ENCODE data around the gene BABAM2. TPM values are rescaled to one million over a fixed set of nuclear protein-coding genes. Genes with fewer than 3 reads are reported as not detected.

The BABAM2 gene
- total and polyA plus RNA-seq, 2 experiments from 2014 or later = 17.8 to 21.5 TPM

DNA sequence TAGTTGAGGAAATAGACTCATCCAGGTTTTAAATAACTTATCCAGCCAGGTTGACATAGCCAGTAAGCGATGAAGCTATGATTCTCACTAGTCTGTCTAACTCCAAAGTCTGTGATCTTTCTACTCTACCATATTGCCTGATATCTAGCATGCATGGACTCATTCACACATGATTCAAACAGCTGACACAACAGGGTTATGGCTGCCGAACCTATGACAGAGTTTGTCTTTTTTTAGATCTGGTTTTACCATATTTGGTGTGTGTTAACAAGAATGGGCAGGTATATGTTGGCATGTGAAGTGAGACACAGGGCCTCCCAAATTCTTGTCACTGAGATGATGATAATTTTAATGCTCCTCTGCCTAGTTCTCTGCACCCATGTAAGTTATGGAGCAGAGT, 210.6 kb downstream of the BABAM2 start:
- no peak overlapping the region for H3K4me2 ChIP-seq
- H3K27me3 ChIP-seq (ENCODE audit: insufficient read depth) = no peaks in the 10 kb centered on the region
- Mint-ChIP-seq H3K27ac (no peak overlapping the region), H3K27me3 (ENCODE audit: insufficient read depth, low read depth, poor library complexity) (no peaks in the 10 kb centered on the region), H3K36me3 (ENCODE audit: low read depth) (no peaks in the 10 kb centered on the region), H3K4me1 (peaks cover 8% of the 10 kb centered on the region; the same call in 2 of the 3 replicates), H3K4me3 (no peak overlapping the region), H3K9me3 (no peaks in the 10 kb centered on the region)
- H3K4me1 ChIP-seq (ENCODE audit: insufficient read depth) = no peaks in the 10 kb centered on the region
- no peaks in the 10 kb centered on the region for H3K36me3 ChIP-seq (ENCODE audit: insufficient read depth)
- TF ChIP-seq STAT1 (IDR thresholded peaks at IDR 0.05; ENCODE audit: unreplicated experiment) (no peak), NANOG (IDR thresholded peaks at IDR 0.05; ENCODE audit: borderline replicate concordance) (no peak), ZNF331 (CRISPR knock-in tag; IDR thresholded peaks at IDR 0.05; ENCODE audit: low read depth) (no peak), JUNB (IDR thresholded peaks at IDR 0.05; ENCODE audit: unreplicated experiment) (no peak), ZNF114 (CRISPR knock-in tag; IDR thresholded peaks at IDR 0.05) (no peak), CREB1 (CRISPR knock-in tag; IDR thresholded peaks at IDR 0.05; ENCODE audit: low read depth) (no peak)
- TF ChIP-seq, protein P1, sequence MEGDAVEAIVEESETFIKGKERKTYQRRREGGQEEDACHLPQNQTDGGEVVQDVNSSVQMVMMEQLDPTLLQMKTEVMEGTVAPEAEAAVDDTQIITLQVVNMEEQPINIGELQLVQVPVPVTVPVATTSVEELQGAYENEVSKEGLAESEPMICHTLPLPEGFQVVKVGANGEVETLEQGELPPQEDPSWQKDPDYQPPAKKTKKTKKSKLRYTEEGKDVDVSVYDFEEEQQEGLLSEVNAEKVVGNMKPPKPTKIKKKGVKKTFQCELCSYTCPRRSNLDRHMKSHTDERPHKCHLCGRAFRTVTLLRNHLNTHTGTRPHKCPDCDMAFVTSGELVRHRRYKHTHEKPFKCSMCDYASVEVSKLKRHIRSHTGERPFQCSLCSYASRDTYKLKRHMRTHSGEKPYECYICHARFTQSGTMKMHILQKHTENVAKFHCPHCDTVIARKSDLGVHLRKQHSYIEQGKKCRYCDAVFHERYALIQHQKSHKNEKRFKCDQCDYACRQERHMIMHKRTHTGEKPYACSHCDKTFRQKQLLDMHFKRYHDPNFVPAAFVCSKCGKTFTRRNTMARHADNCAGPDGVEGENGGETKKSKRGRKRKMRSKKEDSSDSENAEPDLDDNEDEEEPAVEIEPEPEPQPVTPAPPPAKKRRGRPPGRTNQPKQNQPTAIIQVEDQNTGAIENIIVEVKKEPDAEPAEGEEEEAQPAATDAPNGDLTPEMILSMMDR (conservative IDR thresholded peaks at IDR 0.05; ENCODE audit: low read depth in 2 of 2) = no peak
- TF ChIP-seq, protein P2, sequence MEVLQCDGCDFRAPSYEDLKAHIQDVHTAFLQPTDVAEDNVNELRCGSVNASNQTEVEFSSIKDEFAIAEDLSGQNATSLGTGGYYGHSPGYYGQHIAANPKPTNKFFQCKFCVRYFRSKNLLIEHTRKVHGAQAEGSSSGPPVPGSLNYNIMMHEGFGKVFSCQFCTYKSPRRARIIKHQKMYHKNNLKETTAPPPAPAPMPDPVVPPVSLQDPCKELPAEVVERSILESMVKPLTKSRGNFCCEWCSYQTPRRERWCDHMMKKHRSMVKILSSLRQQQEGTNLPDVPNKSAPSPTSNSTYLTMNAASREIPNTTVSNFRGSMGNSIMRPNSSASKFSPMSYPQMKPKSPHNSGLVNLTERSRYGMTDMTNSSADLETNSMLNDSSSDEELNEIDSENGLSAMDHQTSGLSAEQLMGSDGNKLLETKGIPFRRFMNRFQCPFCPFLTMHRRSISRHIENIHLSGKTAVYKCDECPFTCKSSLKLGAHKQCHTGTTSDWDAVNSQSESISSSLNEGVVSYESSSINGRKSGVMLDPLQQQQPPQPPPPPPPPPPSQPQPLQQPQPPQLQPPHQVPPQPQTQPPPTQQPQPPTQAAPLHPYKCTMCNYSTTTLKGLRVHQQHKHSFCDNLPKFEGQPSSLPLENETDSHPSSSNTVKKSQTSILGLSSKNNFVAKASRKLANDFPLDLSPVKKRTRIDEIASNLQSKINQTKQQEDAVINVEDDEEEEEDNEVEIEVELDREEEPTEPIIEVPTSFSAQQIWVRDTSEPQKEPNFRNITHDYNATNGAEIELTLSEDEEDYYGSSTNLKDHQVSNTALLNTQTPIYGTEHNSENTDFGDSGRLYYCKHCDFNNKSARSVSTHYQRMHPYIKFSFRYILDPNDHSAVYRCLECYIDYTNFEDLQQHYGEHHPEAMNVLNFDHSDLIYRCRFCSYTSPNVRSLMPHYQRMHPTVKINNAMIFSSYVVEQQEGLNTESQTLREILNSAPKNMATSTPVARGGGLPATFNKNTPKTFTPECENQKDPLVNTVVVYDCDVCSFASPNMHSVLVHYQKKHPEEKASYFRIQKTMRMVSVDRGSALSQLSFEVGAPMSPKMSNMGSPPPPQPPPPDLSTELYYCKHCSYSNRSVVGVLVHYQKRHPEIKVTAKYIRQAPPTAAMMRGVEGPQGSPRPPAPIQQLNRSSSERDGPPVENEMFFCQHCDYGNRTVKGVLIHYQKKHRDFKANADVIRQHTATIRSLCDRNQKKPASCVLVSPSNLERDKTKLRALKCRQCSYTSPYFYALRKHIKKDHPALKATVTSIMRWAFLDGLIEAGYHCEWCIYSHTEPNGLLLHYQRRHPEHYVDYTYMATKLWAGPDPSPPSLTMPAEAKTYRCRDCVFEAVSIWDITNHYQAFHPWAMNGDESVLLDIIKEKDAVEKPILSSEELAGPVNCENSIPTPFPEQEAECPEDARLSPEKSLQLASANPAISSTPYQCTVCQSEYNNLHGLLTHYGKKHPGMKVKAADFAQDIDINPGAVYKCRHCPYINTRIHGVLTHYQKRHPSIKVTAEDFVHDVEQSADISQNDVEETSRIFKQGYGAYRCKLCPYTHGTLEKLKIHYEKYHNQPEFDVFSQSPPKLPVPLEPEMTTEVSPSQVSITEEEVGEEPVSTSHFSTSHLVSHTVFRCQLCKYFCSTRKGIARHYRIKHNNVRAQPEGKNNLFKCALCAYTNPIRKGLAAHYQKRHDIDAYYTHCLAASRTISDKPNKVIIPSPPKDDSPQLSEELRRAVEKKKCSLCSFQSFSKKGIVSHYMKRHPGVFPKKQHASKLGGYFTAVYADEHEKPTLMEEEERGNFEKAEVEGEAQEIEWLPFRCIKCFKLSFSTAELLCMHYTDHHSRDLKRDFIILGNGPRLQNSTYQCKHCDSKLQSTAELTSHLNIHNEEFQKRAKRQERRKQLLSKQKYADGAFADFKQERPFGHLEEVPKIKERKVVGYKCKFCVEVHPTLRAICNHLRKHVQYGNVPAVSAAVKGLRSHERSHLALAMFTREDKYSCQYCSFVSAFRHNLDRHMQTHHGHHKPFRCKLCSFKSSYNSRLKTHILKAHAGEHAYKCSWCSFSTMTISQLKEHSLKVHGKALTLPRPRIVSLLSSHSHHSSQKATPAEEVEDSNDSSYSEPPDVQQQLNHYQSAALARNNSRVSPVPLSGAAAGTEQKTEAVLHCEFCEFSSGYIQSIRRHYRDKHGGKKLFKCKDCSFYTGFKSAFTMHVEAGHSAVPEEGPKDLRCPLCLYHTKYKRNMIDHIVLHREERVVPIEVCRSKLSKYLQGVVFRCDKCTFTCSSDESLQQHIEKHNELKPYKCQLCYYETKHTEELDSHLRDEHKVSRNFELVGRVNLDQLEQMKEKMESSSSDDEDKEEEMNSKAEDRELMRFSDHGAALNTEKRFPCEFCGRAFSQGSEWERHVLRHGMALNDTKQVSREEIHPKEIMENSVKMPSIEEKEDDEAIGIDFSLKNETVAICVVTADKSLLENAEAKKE (CRISPR knock-in tag; IDR thresholded peaks at IDR 0.05) = no peak
- TF ChIP-seq, protein P3, sequence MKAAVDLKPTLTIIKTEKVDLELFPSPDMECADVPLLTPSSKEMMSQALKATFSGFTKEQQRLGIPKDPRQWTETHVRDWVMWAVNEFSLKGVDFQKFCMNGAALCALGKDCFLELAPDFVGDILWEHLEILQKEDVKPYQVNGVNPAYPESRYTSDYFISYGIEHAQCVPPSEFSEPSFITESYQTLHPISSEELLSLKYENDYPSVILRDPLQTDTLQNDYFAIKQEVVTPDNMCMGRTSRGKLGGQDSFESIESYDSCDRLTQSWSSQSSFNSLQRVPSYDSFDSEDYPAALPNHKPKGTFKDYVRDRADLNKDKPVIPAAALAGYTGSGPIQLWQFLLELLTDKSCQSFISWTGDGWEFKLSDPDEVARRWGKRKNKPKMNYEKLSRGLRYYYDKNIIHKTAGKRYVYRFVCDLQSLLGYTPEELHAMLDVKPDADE (IDR thresholded peaks at IDR 0.05) = no peak
- TF ChIP-seq, protein P4, sequence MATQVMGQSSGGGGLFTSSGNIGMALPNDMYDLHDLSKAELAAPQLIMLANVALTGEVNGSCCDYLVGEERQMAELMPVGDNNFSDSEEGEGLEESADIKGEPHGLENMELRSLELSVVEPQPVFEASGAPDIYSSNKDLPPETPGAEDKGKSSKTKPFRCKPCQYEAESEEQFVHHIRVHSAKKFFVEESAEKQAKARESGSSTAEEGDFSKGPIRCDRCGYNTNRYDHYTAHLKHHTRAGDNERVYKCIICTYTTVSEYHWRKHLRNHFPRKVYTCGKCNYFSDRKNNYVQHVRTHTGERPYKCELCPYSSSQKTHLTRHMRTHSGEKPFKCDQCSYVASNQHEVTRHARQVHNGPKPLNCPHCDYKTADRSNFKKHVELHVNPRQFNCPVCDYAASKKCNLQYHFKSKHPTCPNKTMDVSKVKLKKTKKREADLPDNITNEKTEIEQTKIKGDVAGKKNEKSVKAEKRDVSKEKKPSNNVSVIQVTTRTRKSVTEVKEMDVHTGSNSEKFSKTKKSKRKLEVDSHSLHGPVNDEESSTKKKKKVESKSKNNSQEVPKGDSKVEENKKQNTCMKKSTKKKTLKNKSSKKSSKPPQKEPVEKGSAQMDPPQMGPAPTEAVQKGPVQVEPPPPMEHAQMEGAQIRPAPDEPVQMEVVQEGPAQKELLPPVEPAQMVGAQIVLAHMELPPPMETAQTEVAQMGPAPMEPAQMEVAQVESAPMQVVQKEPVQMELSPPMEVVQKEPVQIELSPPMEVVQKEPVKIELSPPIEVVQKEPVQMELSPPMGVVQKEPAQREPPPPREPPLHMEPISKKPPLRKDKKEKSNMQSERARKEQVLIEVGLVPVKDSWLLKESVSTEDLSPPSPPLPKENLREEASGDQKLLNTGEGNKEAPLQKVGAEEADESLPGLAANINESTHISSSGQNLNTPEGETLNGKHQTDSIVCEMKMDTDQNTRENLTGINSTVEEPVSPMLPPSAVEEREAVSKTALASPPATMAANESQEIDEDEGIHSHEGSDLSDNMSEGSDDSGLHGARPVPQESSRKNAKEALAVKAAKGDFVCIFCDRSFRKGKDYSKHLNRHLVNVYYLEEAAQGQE (IDR thresholded peaks at IDR 0.05; ENCODE audit: unreplicated experiment) = no peak
- no peaks in the 10 kb centered on the region for H4K20me1 ChIP-seq (replicated peaks; ENCODE audit: insufficient read depth)
- H3K79me2 ChIP-seq (replicated peaks; ENCODE audit: insufficient read depth) = no peaks in the 10 kb centered on the region
- H3K27ac ChIP-seq (ENCODE audit: low read depth) = no peak overlapping the region
- H3F3A ChIP-seq (replicated peaks; ENCODE audit: low read depth) = no peaks in the 10 kb centered on the region
- H2AFZ ChIP-seq = no peak overlapping the region
- DNase-seq (ENCODE audit: low spot score) (no peak), ATAC-seq (no peak)
- no peak overlapping the region for H3K4me3 ChIP-seq
- H3K9me2 ChIP-seq (ENCODE audit: insufficient read depth) = no peaks in the 10 kb centered on the region
